Testis (tissue), 2 donors: ENCODE measurements around the gene NUMB.

Source experiments
- CTCF ChIP-seq, 3 experiments: fragments of 450-650 bp in 2 of 3; fragments of 200-600 bp in 1 of 3; sonication (generic) in 1 of 3; IDR thresholded peaks; one replicate each; pipeline ENCODE4 v1.5.1; 2016 to 2019; ENCODE audit warnings: antibody characterized with exemption in 3 of 3, mild to moderate bottlenecking in 2 of 3, moderate library complexity in 1 of 3
- POLR2A ChIP-seq: fragments of 450-650 bp; IDR thresholded peaks from one replicate; pipeline ENCODE4 v1.6.1; 2017; ENCODE audit warnings: antibody characterized with exemption, mild to moderate bottlenecking, moderate library complexity

- no peak for TF ChIP-seq POLR2A
- TF ChIP-seq CTCF (IDR thresholded peaks at IDR 0.05): no peak
Measured at GRCh38 chr14:73467800-73468199, 9.5 kb upstream of the NUMB start.
